ENCODE measurements around the gene LRP8. TPM values are rescaled to one million over a fixed set of nuclear protein-coding genes. Genes with fewer than 3 reads are reported as not detected.

The LRP8 gene
- total and polyA plus RNA-seq, 2 of the 4 experiments (the other 2 are of a cell fraction) = 12.0 to 12.1 TPM

DNA sequence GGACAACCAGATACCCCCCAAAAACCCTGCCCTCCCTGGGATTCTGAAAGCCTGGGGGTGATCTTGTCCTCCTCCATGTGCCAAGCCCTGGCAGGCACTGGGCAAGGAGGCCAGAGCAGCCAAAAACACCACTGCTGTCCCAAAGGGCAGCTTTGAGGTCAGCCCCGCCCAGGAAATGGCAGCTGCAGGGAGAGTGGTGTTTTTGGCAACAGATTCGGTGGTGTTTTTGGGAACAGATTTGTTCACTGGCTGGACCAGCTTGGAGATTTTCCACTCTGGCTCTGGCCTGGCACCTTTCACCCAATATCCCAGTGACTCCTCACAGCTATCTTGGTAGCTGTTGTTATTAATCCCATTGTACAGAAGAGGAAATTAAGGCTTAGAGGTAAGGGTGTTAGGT is 34.7 kb downstream of the LRP8 start:
- H3K36me3 ChIP-seq (ENCODE audit: control insufficient read depth, insufficient read depth, low read length) = peaks cover 2% of the 10 kb centered on the region; the same call in 1 of the 2 replicates
- H4K8ac ChIP-seq (ENCODE audit: low read depth in 2 of 2, low read length in 2 of 2) = no peak overlapping the region
- POLR2A ChIA-PET (ENCODE audit: unreplicated experiment) = no interaction called here
- BruUV-seq (replicated peaks) = no TSS peak
- H2AK9ac ChIP-seq (replicated peaks; ENCODE audit: low read depth, low read length, poor library complexity) = peak overlapping the region; percentile 82
- H2BK120ac ChIP-seq (ENCODE audit: low read depth, low read length) = no peak overlapping the region
- H2BK20ac ChIP-seq (ENCODE audit: low read depth, low read length) = no peak overlapping the region
- WGBS, 2 experiments (ENCODE audit: extremely low coverage in 2 of 2, insufficient read length in 1 of 2) = no CpG with 5 or more reads among the region's 2 CpGs
- H3K23ac ChIP-seq (ENCODE audit: low read depth, low read length) = no peak overlapping the region; the same call in 1 of the 2 replicates
- peaks cover 8% of the 10 kb centered on the region for H3K9me1 ChIP-seq (ENCODE audit: insufficient read depth, low read length)
- peak overlapping the region; percentile 47 for H2AFZ ChIP-seq (replicated peaks; ENCODE audit: low read length, poor library complexity)
- CTCF ChIA-PET = interaction anchor here (0.9 kb wide), 1 partner anchor 20 kb away, joined by 3 read pairs; no protein-coding TSS in a partner anchor
- H3K27ac ChIP-seq (ENCODE audit: insufficient read depth, low read length) = no peak overlapping the region
- H2AK5ac ChIP-seq (ENCODE audit: low read depth, low read length) = no peak overlapping the region
- H3K14ac ChIP-seq (replicated peaks; ENCODE audit: low read depth, low read length) = 0 out of 2 replicates have a peak overlapping the region, but pooled peaks have one; percentile 26
- H4K91ac ChIP-seq (ENCODE audit: insufficient read depth, low read depth, low read length) = no peak overlapping the region
- H2BK5ac ChIP-seq (ENCODE audit: low read depth, low read length, poor library complexity, severe bottlenecking) = no peak overlapping the region
- H3K18ac ChIP-seq (ENCODE audit: low read depth, low read length) = no peak overlapping the region
- H3K79me1 ChIP-seq (ENCODE audit: low read depth in 1 of 2, low read length in 2 of 2) = peaks cover 8 to 10% of the 10 kb centered on the region in 2 experiments; a peak in 2 of 4 replicates
- H3K4me1 ChIP-seq (ENCODE audit: control insufficient read depth, insufficient read depth, low read length) = peaks cover 13% of the 10 kb centered on the region
- H3K27me3 ChIP-seq (ENCODE audit: control insufficient read depth, insufficient read depth, low read length) = no peaks in the 10 kb centered on the region
- H4K20me1 ChIP-seq (ENCODE audit: insufficient read depth, low read length) = 0 out of 2 replicates have a peak, but pooled peaks cover 5% of the 10 kb centered on the region
- H3K56ac ChIP-seq (ENCODE audit: extremely low read depth, insufficient read depth, low read length) = no peak overlapping the region
- no peak overlapping the region for H3K4ac ChIP-seq (ENCODE audit: low read depth, low read length)
- no peak overlapping the region for H3K4me2 ChIP-seq (ENCODE audit: low read depth, low read length)
- in situ Hi-C loops (cut with MboI; ENCODE audit: low sequenced_read_pairs) (no loop called here), dilution Hi-C loops (cut with HindIII; ENCODE audit: low sequenced_read_pairs, unreplicated experiment) (no loop called here), intact Hi-C loops (cut with micrococcal nuclease) (no loop called here)
- H2BK15ac ChIP-seq (ENCODE audit: low read depth, low read length) = no peak overlapping the region
- no peaks in the 10 kb centered on the region for H3K9me3 ChIP-seq (ENCODE audit: control insufficient read depth, insufficient read depth, low read length)
- no peak overlapping the region for H3K4me3 ChIP-seq (ENCODE audit: insufficient read depth, low read depth, low read length)
- H3K9ac ChIP-seq (ENCODE audit: low read depth, low read length) = no peak overlapping the region
- TF ChIP-seq, protein P1, sequence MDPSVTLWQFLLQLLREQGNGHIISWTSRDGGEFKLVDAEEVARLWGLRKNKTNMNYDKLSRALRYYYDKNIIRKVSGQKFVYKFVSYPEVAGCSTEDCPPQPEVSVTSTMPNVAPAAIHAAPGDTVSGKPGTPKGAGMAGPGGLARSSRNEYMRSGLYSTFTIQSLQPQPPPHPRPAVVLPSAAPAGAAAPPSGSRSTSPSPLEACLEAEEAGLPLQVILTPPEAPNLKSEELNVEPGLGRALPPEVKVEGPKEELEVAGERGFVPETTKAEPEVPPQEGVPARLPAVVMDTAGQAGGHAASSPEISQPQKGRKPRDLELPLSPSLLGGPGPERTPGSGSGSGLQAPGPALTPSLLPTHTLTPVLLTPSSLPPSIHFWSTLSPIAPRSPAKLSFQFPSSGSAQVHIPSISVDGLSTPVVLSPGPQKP (IDR thresholded peaks at IDR 0.05; ENCODE audit: borderline replicate concordance, low read depth, low read length) = no peak
- no peak for TF ChIP-seq MAFK (IDR thresholded peaks at IDR 0.05; ENCODE audit: low read depth, low read length)
- no peak for TF ChIP-seq NFE2L2 (IDR thresholded peaks at IDR 0.05; ENCODE audit: low read depth, low read length)
- TF ChIP-seq POLR2A (IDR thresholded peaks at IDR 0.05; ENCODE audit: low read depth, low read length) = no peak
- no peak for TF ChIP-seq MXI1 (IDR thresholded peaks at IDR 0.05; ENCODE audit: borderline replicate concordance, low read depth, low read length)
- TF ChIP-seq, protein P2, sequence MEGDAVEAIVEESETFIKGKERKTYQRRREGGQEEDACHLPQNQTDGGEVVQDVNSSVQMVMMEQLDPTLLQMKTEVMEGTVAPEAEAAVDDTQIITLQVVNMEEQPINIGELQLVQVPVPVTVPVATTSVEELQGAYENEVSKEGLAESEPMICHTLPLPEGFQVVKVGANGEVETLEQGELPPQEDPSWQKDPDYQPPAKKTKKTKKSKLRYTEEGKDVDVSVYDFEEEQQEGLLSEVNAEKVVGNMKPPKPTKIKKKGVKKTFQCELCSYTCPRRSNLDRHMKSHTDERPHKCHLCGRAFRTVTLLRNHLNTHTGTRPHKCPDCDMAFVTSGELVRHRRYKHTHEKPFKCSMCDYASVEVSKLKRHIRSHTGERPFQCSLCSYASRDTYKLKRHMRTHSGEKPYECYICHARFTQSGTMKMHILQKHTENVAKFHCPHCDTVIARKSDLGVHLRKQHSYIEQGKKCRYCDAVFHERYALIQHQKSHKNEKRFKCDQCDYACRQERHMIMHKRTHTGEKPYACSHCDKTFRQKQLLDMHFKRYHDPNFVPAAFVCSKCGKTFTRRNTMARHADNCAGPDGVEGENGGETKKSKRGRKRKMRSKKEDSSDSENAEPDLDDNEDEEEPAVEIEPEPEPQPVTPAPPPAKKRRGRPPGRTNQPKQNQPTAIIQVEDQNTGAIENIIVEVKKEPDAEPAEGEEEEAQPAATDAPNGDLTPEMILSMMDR (conservative IDR thresholded peaks at IDR 0.05; ENCODE audit: low read depth, low read length) = no peak
- no peak overlapping the region for H4K5ac ChIP-seq (ENCODE audit: low read depth, low read length)
- DNase-seq = no peak
- ATAC-seq (ENCODE audit: low read depth) = no peak

All from IMR-90 (cell line).